K562 (cell line): ENCODE measurements around the gene CTTNBP2NL. TPM values are rescaled to one million over a fixed set of nuclear protein-coding genes. Genes with fewer than 3 reads are reported as not detected.

Experiments
- CBX5 ChIP-seq: IDR thresholded peaks from 2 replicates; pipeline ENCODE4 v1.6.1; 2014; ENCODE audit warnings: low read depth, borderline replicate concordance
- ELF2 ChIP-seq: fragments of 250-450 bp; sonication (Bioruptor Pico); IDR thresholded peaks from 2 replicates; pipeline ENCODE4 v1.5.0; 2021; ENCODE audit warnings: mild to moderate bottlenecking
- HDAC3 ChIP-seq: fragments of 450-650 bp; IDR thresholded peaks from 2 replicates; pipeline ENCODE4 v1.6.1; 2018; ENCODE audit warnings: borderline replicate concordance, mild to moderate bottlenecking, moderate library complexity; ENCODE audit not compliant: partially characterized antibody
- LARP7 ChIP-seq: fragments of 450-650 bp; IDR thresholded peaks from 2 replicates; pipeline ENCODE4 v1.6.1; 2016
- ZBTB17 ChIP-seq: fragments of 450-650 bp; formaldehyde crosslinking; IDR thresholded peaks from 2 replicates; pipeline ENCODE4 v1.4.0; 2020; ENCODE audit warnings: mild to moderate bottlenecking
- polyA plus RNA-seq, 8 experiments: library from polyadenylated mRNA; depleted of rRNA in 4 of 8; stranded (reverse) in 5 of 8; unstranded in 3 of 8; fragments of >200 nt; fragmentation: Nextera tagmentation in 2 of 8; fragmentation: Illumina TruSeq in 1 of 8; extraction: Ambion mirVana in 2 of 8; extraction: Trizol in 1 of 8; gene quantifications; 2 replicates each; pipeline versions ENCODE4 v1.2.1 to v1.2.3, GENCODE V29; 2011 to 2014; ENCODE audit warnings: inconsistent platforms in 1 of 8, missing spikeins in 1 of 8
- total RNA-seq, 7 experiments: library from RNA; depleted of rRNA in 6 of 7; stranded (reverse); fragments of >200 nt in 6 of 7; fragmentation: Illumina TruSeq in 2 of 7; extraction: Trizol in 2 of 7; gene quantifications; 2 replicates each; pipeline versions ENCODE4 v1.2.1 to v1.2.3, GENCODE V29; 2011 to 2021; ENCODE audit warnings: low replicate concordance in 1 of 7
- TF ChIP-seq, protein P1 (sequence below), 2 experiments: fragments of 450-650 bp; IDR thresholded peaks; 2 replicates each; pipeline ENCODE4 v1.6.1; 2018; ENCODE audit warnings: mild to moderate bottlenecking in 2 of 2, low read depth in 1 of 2; ENCODE audit not compliant: partially characterized antibody in 2 of 2
- TF ChIP-seq, protein P2 (sequence below): fragments of 450-650 bp; IDR thresholded peaks from 2 replicates; pipeline ENCODE4 v1.6.1; 2014; ENCODE audit warnings: low read depth, mild to moderate bottlenecking, moderate library complexity, borderline replicate concordance

Gene CTTNBP2NL
- total and polyA plus RNA-seq, 9 of the 15 experiments (the other 6 are each of a cell fraction or from before 2014, with no cell fraction given): 0.27 to 1.4 (median 0.62) TPM

DNA sequence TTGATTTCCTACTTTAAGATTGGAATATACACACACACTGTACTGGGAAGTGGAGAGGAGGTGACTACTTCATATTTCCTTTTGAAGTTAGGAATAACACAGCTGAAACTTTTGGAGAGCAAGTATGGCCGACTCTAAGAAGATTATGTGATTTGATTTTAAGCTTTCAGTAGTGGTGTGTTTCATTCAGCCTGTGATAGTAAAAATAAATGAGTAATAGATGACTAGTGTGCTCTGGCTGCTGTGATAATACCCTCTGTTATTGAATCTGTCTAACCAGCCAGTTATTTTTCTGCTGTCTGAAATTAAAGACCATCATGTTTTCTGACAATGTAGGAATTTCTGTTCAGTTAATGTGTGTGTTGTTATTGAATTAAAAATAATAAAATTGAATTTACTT is 48.3 kb downstream of the CTTNBP2NL start (continued):
- TF ChIP-seq, protein P1, sequence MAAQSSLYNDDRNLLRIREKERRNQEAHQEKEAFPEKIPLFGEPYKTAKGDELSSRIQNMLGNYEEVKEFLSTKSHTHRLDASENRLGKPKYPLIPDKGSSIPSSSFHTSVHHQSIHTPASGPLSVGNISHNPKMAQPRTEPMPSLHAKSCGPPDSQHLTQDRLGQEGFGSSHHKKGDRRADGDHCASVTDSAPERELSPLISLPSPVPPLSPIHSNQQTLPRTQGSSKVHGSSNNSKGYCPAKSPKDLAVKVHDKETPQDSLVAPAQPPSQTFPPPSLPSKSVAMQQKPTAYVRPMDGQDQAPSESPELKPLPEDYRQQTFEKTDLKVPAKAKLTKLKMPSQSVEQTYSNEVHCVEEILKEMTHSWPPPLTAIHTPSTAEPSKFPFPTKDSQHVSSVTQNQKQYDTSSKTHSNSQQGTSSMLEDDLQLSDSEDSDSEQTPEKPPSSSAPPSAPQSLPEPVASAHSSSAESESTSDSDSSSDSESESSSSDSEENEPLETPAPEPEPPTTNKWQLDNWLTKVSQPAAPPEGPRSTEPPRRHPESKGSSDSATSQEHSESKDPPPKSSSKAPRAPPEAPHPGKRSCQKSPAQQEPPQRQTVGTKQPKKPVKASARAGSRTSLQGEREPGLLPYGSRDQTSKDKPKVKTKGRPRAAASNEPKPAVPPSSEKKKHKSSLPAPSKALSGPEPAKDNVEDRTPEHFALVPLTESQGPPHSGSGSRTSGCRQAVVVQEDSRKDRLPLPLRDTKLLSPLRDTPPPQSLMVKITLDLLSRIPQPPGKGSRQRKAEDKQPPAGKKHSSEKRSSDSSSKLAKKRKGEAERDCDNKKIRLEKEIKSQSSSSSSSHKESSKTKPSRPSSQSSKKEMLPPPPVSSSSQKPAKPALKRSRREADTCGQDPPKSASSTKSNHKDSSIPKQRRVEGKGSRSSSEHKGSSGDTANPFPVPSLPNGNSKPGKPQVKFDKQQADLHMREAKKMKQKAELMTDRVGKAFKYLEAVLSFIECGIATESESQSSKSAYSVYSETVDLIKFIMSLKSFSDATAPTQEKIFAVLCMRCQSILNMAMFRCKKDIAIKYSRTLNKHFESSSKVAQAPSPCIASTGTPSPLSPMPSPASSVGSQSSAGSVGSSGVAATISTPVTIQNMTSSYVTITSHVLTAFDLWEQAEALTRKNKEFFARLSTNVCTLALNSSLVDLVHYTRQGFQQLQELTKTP (IDR thresholded peaks at IDR 0.05; ENCODE audit: low read depth in 1 of 2, partially characterized antibody in 2 of 2): no peak
- no peak for TF ChIP-seq LARP7
- TF ChIP-seq, protein P2, sequence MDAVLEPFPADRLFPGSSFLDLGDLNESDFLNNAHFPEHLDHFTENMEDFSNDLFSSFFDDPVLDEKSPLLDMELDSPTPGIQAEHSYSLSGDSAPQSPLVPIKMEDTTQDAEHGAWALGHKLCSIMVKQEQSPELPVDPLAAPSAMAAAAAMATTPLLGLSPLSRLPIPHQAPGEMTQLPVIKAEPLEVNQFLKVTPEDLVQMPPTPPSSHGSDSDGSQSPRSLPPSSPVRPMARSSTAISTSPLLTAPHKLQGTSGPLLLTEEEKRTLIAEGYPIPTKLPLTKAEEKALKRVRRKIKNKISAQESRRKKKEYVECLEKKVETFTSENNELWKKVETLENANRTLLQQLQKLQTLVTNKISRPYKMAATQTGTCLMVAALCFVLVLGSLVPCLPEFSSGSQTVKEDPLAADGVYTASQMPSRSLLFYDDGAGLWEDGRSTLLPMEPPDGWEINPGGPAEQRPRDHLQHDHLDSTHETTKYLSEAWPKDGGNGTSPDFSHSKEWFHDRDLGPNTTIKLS: no peak
- TF ChIP-seq ZBTB17 (CRISPR knock-in tag): no peak
- no peak for TF ChIP-seq ELF2 (CRISPR knock-in tag)
- TF ChIP-seq HDAC3: no peak
- no peak for TF ChIP-seq CBX5
